ENCODE results near the gene SCRN2. TPM values are rescaled to one million over a fixed set of nuclear protein-coding genes. Genes with fewer than 3 reads are reported as not detected.

Gene SCRN2
- total RNA-seq, 1 experiment from 2014 or later = 50.8 TPM

DNA sequence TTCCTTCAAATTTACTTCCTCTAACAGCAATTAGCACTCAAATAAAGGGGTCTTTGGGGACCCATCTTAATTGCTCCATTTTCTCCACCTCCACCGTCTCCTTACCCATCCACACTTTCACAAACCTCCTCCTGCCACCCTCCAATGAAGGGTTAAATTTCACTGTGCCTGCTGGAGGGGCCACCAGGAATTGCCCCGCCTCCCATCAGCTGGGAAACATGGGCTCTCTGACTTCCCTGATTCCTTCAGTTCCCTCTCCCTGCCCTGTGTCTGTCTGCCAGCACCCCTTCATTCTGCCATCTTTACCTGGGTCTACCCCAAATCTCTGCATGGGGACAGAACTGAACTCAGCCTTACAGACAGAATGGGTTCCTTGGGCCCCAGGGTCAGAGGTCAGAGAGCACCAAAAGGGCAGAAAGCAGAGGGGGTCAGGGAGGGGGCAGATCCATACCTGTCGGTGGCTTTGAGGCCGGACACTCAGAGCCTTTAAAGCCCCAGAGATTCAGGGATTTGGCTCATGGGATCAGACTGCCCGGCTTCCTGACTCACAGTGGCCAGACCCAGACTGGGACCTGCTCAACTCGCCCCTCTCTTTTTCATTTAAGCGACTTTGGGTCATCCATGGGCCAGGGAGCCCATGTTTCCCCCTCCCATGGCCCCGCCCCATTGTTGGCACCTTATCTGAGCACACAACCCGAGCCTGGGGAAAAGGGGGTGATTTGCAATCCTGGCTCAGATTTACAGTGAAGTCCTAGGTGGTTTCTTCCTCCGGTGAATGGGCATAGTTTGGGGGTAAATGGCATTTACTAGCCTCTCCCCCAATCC, 37.3 kb upstream of the SCRN2 start:
- ChIA-PET CTCF (interaction anchor here (1.7 to 18.5 kb wide), 2 partner anchors 11 to 34 kb away, joined by 15 to 1122 read pairs; partner anchors contain the start of genes SCRN2 and SP6), POLR2A (interaction anchor here (0.5 kb wide), 1 partner anchor 1896 kb away, joined by 3 read pairs; no protein-coding TSS in a partner anchor)
- no peak for DNase-seq (ENCODE audit: low spot score)
- Mint-ChIP-seq H3K9me3 (no peaks in the 10 kb centered on the region), H3K4me3 (no peak overlapping the region), H3K27me3 (ENCODE audit: low read depth) (peaks cover 33% of the 10 kb centered on the region), H3K36me3 (no peaks in the 10 kb centered on the region), H3K4me1 (peaks cover 43% of the 10 kb centered on the region), H3K27ac (no peak overlapping the region)
- peak; percentile 24; the same call in 1 of the 2 replicates for ATAC-seq
- TF ChIP-seq, protein P1, sequence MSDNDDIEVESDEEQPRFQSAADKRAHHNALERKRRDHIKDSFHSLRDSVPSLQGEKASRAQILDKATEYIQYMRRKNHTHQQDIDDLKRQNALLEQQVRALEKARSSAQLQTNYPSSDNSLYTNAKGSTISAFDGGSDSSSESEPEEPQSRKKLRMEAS (CRISPR knock-in tag; IDR thresholded peaks at IDR 0.05) = no peak
- TF ChIP-seq MXD4 (CRISPR knock-in tag; IDR thresholded peaks at IDR 0.05; ENCODE audit: borderline replicate concordance) (no peak), SP1 (CRISPR knock-in tag; conservative IDR thresholded peaks at IDR 0.05) (no peak), ELF4 (CRISPR knock-in tag; IDR thresholded peaks at IDR 0.05; ENCODE audit: low read depth) (no peak), ATF1 (CRISPR knock-in tag; IDR thresholded peaks at IDR 0.05) (no peak)
- TF ChIP-seq, protein P2, sequence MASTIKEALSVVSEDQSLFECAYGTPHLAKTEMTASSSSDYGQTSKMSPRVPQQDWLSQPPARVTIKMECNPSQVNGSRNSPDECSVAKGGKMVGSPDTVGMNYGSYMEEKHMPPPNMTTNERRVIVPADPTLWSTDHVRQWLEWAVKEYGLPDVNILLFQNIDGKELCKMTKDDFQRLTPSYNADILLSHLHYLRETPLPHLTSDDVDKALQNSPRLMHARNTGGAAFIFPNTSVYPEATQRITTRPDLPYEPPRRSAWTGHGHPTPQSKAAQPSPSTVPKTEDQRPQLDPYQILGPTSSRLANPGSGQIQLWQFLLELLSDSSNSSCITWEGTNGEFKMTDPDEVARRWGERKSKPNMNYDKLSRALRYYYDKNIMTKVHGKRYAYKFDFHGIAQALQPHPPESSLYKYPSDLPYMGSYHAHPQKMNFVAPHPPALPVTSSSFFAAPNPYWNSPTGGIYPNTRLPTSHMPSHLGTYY (CRISPR knock-in tag; IDR thresholded peaks at IDR 0.05) = no peak
- TF ChIP-seq, protein P3, sequence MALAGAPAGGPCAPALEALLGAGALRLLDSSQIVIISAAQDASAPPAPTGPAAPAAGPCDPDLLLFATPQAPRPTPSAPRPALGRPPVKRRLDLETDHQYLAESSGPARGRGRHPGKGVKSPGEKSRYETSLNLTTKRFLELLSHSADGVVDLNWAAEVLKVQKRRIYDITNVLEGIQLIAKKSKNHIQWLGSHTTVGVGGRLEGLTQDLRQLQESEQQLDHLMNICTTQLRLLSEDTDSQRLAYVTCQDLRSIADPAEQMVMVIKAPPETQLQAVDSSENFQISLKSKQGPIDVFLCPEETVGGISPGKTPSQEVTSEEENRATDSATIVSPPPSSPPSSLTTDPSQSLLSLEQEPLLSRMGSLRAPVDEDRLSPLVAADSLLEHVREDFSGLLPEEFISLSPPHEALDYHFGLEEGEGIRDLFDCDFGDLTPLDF (CRISPR knock-in tag; IDR thresholded peaks at IDR 0.05) = no peak
- TF ChIP-seq, protein P4, sequence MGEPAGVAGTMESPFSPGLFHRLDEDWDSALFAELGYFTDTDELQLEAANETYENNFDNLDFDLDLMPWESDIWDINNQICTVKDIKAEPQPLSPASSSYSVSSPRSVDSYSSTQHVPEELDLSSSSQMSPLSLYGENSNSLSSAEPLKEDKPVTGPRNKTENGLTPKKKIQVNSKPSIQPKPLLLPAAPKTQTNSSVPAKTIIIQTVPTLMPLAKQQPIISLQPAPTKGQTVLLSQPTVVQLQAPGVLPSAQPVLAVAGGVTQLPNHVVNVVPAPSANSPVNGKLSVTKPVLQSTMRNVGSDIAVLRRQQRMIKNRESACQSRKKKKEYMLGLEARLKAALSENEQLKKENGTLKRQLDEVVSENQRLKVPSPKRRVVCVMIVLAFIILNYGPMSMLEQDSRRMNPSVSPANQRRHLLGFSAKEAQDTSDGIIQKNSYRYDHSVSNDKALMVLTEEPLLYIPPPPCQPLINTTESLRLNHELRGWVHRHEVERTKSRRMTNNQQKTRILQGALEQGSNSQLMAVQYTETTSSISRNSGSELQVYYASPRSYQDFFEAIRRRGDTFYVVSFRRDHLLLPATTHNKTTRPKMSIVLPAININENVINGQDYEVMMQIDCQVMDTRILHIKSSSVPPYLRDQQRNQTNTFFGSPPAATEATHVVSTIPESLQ (CRISPR knock-in tag; IDR thresholded peaks at IDR 0.05) = no peak
- TF ChIP-seq, protein P5, sequence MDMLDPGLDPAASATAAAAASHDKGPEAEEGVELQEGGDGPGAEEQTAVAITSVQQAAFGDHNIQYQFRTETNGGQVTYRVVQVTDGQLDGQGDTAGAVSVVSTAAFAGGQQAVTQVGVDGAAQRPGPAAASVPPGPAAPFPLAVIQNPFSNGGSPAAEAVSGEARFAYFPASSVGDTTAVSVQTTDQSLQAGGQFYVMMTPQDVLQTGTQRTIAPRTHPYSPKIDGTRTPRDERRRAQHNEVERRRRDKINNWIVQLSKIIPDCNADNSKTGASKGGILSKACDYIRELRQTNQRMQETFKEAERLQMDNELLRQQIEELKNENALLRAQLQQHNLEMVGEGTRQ (CRISPR knock-in tag; IDR thresholded peaks at IDR 0.05) = no peak

DNA sequence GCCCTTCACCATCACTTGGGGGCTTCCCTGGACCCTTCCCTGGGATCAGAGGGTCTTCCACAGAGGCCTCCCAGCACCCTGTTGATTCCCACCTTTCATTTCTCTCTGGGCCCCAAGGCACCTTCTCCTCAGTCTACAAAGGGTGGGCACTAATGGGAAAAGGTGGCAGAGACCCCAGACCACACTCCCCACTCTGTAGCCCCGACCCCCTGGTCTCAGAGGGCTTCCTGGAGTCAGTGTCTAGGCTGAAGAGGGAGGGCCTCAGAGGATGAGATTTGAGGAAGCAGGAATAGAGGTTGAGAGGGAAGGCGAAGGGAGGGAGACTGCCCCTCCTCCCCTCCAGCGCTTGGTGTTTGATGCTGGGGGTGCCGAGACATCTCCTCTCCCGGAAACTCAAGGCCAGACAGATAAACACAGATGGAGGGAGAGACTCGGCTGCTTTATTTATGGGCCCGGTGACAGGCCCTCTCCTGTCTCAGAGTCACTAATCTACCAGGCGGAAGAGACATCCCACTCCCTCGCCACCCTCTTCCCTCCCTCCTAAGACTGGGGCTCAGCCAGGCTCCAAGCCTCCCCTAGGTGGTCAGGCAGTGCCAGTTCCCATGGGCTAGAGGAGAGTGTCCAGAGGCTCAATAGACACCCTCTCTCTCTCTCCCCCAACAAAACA, 36.4 kb upstream of the SCRN2 start:
- TF ChIP-seq GTF2I (CRISPR knock-in tag; conservative IDR thresholded peaks at IDR 0.05) = no peak
- TF ChIP-seq, protein P6, sequence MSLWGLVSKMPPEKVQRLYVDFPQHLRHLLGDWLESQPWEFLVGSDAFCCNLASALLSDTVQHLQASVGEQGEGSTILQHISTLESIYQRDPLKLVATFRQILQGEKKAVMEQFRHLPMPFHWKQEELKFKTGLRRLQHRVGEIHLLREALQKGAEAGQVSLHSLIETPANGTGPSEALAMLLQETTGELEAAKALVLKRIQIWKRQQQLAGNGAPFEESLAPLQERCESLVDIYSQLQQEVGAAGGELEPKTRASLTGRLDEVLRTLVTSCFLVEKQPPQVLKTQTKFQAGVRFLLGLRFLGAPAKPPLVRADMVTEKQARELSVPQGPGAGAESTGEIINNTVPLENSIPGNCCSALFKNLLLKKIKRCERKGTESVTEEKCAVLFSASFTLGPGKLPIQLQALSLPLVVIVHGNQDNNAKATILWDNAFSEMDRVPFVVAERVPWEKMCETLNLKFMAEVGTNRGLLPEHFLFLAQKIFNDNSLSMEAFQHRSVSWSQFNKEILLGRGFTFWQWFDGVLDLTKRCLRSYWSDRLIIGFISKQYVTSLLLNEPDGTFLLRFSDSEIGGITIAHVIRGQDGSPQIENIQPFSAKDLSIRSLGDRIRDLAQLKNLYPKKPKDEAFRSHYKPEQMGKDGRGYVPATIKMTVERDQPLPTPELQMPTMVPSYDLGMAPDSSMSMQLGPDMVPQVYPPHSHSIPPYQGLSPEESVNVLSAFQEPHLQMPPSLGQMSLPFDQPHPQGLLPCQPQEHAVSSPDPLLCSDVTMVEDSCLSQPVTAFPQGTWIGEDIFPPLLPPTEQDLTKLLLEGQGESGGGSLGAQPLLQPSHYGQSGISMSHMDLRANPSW (CRISPR knock-in tag; conservative IDR thresholded peaks at IDR 0.05; ENCODE audit: low read depth) = no peak
- no peak for TF ChIP-seq TCF7 (CRISPR knock-in tag; IDR thresholded peaks at IDR 0.05; ENCODE audit: low read depth)
- TF ChIP-seq NR2C2 (CRISPR knock-in tag; IDR thresholded peaks at IDR 0.05) = no peak
- TF ChIP-seq FOXJ3 (CRISPR knock-in tag; IDR thresholded peaks at IDR 0.05; ENCODE audit: borderline replicate concordance) = no peak
- TF ChIP-seq PRRX2 (CRISPR knock-in tag; IDR thresholded peaks at IDR 0.05) = no peak
- no peak for TF ChIP-seq CREM (CRISPR knock-in tag; IDR thresholded peaks at IDR 0.05)
- TF ChIP-seq SP1 (CRISPR knock-in tag; conservative IDR thresholded peaks at IDR 0.05) = no peak
- TF ChIP-seq, protein P5 (CRISPR knock-in tag; IDR thresholded peaks at IDR 0.05) = no peak
- POLR2A ChIA-PET = no interaction called here
- Mint-ChIP-seq H3K4me1 (peaks cover 49% of the 10 kb centered on the region), H3K36me3 (no peaks in the 10 kb centered on the region), H3K27me3 (ENCODE audit: low read depth) (peaks cover 35% of the 10 kb centered on the region), H3K9me3 (no peaks in the 10 kb centered on the region), H3K27ac (no peak overlapping the region), H3K4me3 (no peak overlapping the region)
- ATAC-seq (no peak), DNase-seq (ENCODE audit: low spot score) (no peak)
- CTCF ChIA-PET = interaction anchor here (0.8 to 18.5 kb wide), 2 partner anchors 12 to 33 kb away, joined by 3 to 1122 read pairs; partner anchors contain the start of genes SCRN2 and SP6
